SK-N-SH (cell line): ENCODE measurements around the gene FAM163A. TPM values are rescaled to one million over a fixed set of nuclear protein-coding genes. Genes with fewer than 3 reads are reported as not detected.

Experiments
- CTCF ChIA-PET: fragments of 300-600, 350-600 bp; formaldehyde crosslinking; extraction: SDS; loops from one replicate; lab custom pipeline; 2021; lab: Yijun Ruan, JAX
- POLR2A ChIA-PET: fragments of 350-600 bp; sonication (Branson Sonifier 250); formaldehyde crosslinking; extraction: SDS; loops from one replicate; lab custom pipeline; 2020; ENCODE audit warnings: antibody characterized with exemption, inconsistent platforms; lab: Yijun Ruan, JAX
- DNase-seq: peaks from one replicate; pipeline ENCODE4 v3.0.0; 2012
- H2AFZ ChIP-seq: fragments of 200-600 bp; sonication (generic); 2 replicates; pipeline ENCODE4 v1.8.1; 2016; ENCODE audit warnings: antibody characterized with exemption, mild to moderate bottlenecking, low read depth
- H3F3A ChIP-seq: fragments of 200-600 bp; sonication (generic); replicated peaks from 2 replicates; pipeline ENCODE3; 2016; ENCODE audit warnings: antibody characterized with exemption, mild to moderate bottlenecking; ENCODE audit not compliant: insufficient read depth
- H3K27ac ChIP-seq, 2 experiments: fragments of 200-500 bp in 1 of 2; fragments of 200-600 bp in 1 of 2; sonication (Bioruptor generic) in 1 of 2; sonication (generic), shearing (Covaris generic) in 1 of 2; 2 replicates each; pipeline versions ENCODE4 v1.5.1 to v1.6.1; 2014 to 2016; ENCODE audit warnings: low read depth in 2 of 2, inconsistent platforms in 1 of 2, low read length in 1 of 2, mild to moderate bottlenecking in 1 of 2, mixed read lengths in 1 of 2
- H3K27me3 ChIP-seq: fragments of 200-600 bp; sonication (generic), shearing (Covaris generic); 2 replicates; pipeline ENCODE4 v1.6.1; 2016; ENCODE audit warnings: mixed run types; ENCODE audit not compliant: insufficient read depth
- H3K36me3 ChIP-seq, 2 experiments: fragments of 200-500 bp in 1 of 2; fragments of 200-600 bp in 1 of 2; sonication (Bioruptor generic) in 1 of 2; sonication (generic) in 1 of 2; replicated peaks in 1 of 2; 2 replicates each; pipeline versions ENCODE3 to v1.5.1; 2014 to 2016; ENCODE audit warnings: low read length in 1 of 2, mild to moderate bottlenecking in 1 of 2; ENCODE audit not compliant: insufficient read depth in 2 of 2, control insufficient read depth in 1 of 2
- H3K4me1 ChIP-seq, 2 experiments: fragments of 200-500 bp in 1 of 2; fragments of 200-600 bp in 1 of 2; sonication (Bioruptor generic) in 1 of 2; sonication (generic), shearing (Covaris generic) in 1 of 2; 2 replicates each; pipeline versions ENCODE4 v1.5.1 to v1.6.1; 2014 to 2016; ENCODE audit warnings: low read depth in 1 of 2, low read length in 1 of 2, mixed run types in 1 of 2; ENCODE audit not compliant: insufficient read depth in 2 of 2, control insufficient read depth in 1 of 2
- H3K4me2 ChIP-seq: fragments of 200-600 bp; sonication (generic), shearing (Covaris generic); 2 replicates; pipeline ENCODE4 v1.6.1; 2017; ENCODE audit warnings: mixed run types
- H3K4me3 ChIP-seq, 2 experiments: fragments of 200-500 bp in 1 of 2; fragments of 200-600 bp in 1 of 2; sonication (Bioruptor generic) in 1 of 2; sonication (generic), shearing (Covaris generic) in 1 of 2; 2 replicates each; pipeline versions ENCODE4 v1.5.1 to v1.8.1; 2014 to 2016; ENCODE audit warnings: low read depth in 2 of 2, inconsistent platforms in 1 of 2, low read length in 1 of 2, mild to moderate bottlenecking in 1 of 2, mixed read lengths in 1 of 2, moderate library complexity in 1 of 2
- H3K79me2 ChIP-seq: fragments of 200-600 bp; sonication (generic); 2 replicates; pipeline ENCODE4 v1.8.1; 2017; ENCODE audit warnings: mild to moderate bottlenecking; ENCODE audit not compliant: insufficient read depth
- H3K9ac ChIP-seq: fragments of 200-600 bp; sonication (generic); 2 replicates; pipeline ENCODE4 v1.6.1; 2017; ENCODE audit warnings: mixed run types
- H3K9me2 ChIP-seq: fragments of 200-600 bp; sonication (generic); 2 replicates; pipeline ENCODE4 v1.6.1; 2017; ENCODE audit warnings: mixed run types
- H3K9me3 ChIP-seq: fragments of 200-600 bp; sonication (generic); 2 replicates; pipeline ENCODE4 v1.6.1; 2017; ENCODE audit warnings: mixed run types, mild to moderate bottlenecking, moderate library complexity
- H4K20me1 ChIP-seq: fragments of 200-600 bp; sonication (generic); 2 replicates; pipeline ENCODE4 v1.6.1; 2017; ENCODE audit warnings: mild to moderate bottlenecking, mixed run types; ENCODE audit not compliant: insufficient read depth
- ELF1 ChIP-seq: IDR thresholded peaks from 2 replicates; pipeline ENCODE4 v1.4.0; 2012
- EP300 ChIP-seq, 2 experiments: IDR thresholded peaks; 2 replicates each; pipeline versions ENCODE4 v1.4.0 to v1.6.1; 2012; ENCODE audit warnings: borderline replicate concordance in 1 of 2, low read depth in 1 of 2, low read length in 1 of 2
- EZH2phosphoT487 ChIP-seq: fragments of 200-600 bp; sonication (generic); IDR thresholded peaks from 2 replicates; pipeline ENCODE4 v1.6.1; 2017; ENCODE audit warnings: low read depth, mixed run types, mild to moderate bottlenecking, antibody characterized with exemption, moderate library complexity, borderline replicate concordance
- FOSL2 ChIP-seq: IDR thresholded peaks from 2 replicates; pipeline ENCODE4 v1.4.0; 2012; ENCODE audit warnings: low read depth, mild to moderate bottlenecking, moderate library complexity, borderline replicate concordance
- FOXJ3 ChIP-seq: sonication (generic); formaldehyde crosslinking; IDR thresholded peaks from 2 replicates; pipeline ENCODE4 v1.5.1; 2020; ENCODE audit warnings: mild to moderate bottlenecking, missing genetic modification reagents
- FOXM1 ChIP-seq: IDR thresholded peaks from 2 replicates; pipeline ENCODE4 v1.4.0; 2012; ENCODE audit warnings: low read depth, mild to moderate bottlenecking
- GABPA ChIP-seq: IDR thresholded peaks from 2 replicates; pipeline ENCODE4 v1.4.0; 2012; ENCODE audit warnings: low read depth, mild to moderate bottlenecking
- IRF3 ChIP-seq: fragments of 150-350 bp; IDR thresholded peaks from 2 replicates; pipeline ENCODE4 v1.6.1; 2016; ENCODE audit warnings: mild to moderate bottlenecking, low read depth, low read length
- JUND ChIP-seq: IDR thresholded peaks from 2 replicates; pipeline ENCODE4 v1.4.0; 2012
- MAX ChIP-seq: IDR thresholded peaks from 2 replicates; pipeline ENCODE4 v1.4.0; 2012; ENCODE audit warnings: low read depth
- MEF2A ChIP-seq: IDR thresholded peaks from 2 replicates; pipeline ENCODE4 v1.4.0; 2012; ENCODE audit warnings: low read depth, borderline replicate concordance
- MXI1 ChIP-seq: IDR thresholded peaks from 2 replicates; pipeline ENCODE4 v1.6.1; 2012; ENCODE audit warnings: mild to moderate bottlenecking, low read depth, low read length, improper control_type of control experiment
- POLR2AphosphoS5 ChIP-seq: IDR thresholded peaks from 2 replicates; pipeline ENCODE4 v1.6.1; 2012; ENCODE audit warnings: low read depth, low read length
- RAD21 ChIP-seq: IDR thresholded peaks from 2 replicates; pipeline ENCODE4 v1.6.1; 2012; ENCODE audit warnings: mild to moderate bottlenecking, low read length
- RCOR1 ChIP-seq: fragments of 150-350 bp; IDR thresholded peaks from 2 replicates; pipeline ENCODE4 v1.6.1; 2017; ENCODE audit warnings: antibody characterized with exemption, low read length
- RXRA ChIP-seq: IDR thresholded peaks from 2 replicates; pipeline ENCODE4 v1.4.0; 2012; ENCODE audit warnings: low read depth, mild to moderate bottlenecking, borderline replicate concordance
- SIN3A ChIP-seq: IDR thresholded peaks from 2 replicates; pipeline ENCODE4 v1.6.1; 2012; ENCODE audit warnings: low read depth, mild to moderate bottlenecking, low read length, moderate library complexity, borderline replicate concordance
- SMC3 ChIP-seq: IDR thresholded peaks from 2 replicates; pipeline ENCODE4 v1.6.1; 2012; ENCODE audit warnings: low read depth, low read length, improper control_type of control experiment
- TEAD4 ChIP-seq: IDR thresholded peaks from 2 replicates; pipeline ENCODE4 v1.4.0; 2012; ENCODE audit warnings: mild to moderate bottlenecking, borderline replicate concordance; ENCODE audit not compliant: insufficient read depth
- YY1 ChIP-seq: IDR thresholded peaks from 2 replicates; pipeline ENCODE4 v1.4.0; 2012; ENCODE audit warnings: low read depth, mild to moderate bottlenecking
- ZBTB33 ChIP-seq: IDR thresholded peaks from 2 replicates; pipeline ENCODE4 v1.4.0; 2012; ENCODE audit warnings: low read depth, borderline replicate concordance
- WGBS: methylation state at CpG from one replicate; pipeline ENCODE4 v1.1.6; 2017; ENCODE audit warnings: low lambda C conversion rate; 5-methylcytosine and 5-hydroxymethylcytosine counted together
- polyA plus RNA-seq, 3 experiments: library from polyadenylated mRNA; depleted of rRNA; stranded (reverse); fragments of >200 nt; gene quantifications; 2 replicates each; pipeline ENCODE4 v1.2.3, GENCODE V29; 2012

Gene FAM163A
- polyA plus RNA-seq, 1 of the 3 experiments (the other 2 are of a cell fraction) = 0.43 TPM

- ChIA-PET POLR2A (no interaction called here), CTCF (interaction anchor here (0.7 to 20.9 kb wide), 4 partner anchors 10 to 803 kb away, joined by 3 to 862 read pairs (median 39); no protein-coding TSS in a partner anchor)
- no peak overlapping the region for H3K27ac ChIP-seq
- no peaks in the 10 kb centered on the region for H3K9me2 ChIP-seq
- DNase-seq = no peak
- no peaks in the 10 kb centered on the region for H3K79me2 ChIP-seq
- H3K9me3 ChIP-seq = no peaks in the 10 kb centered on the region
- H3K4me3 ChIP-seq = no peak overlapping the region
- H3K9ac ChIP-seq = no peak overlapping the region
- H2AFZ ChIP-seq = no peak overlapping the region
- H3F3A ChIP-seq = no peaks in the 10 kb centered on the region
- no peaks in the 10 kb centered on the region; the same call in 1 of the 2 replicates for H3K27me3 ChIP-seq
- WGBS = 83% methylated on average over 4 of the region's 6 CpGs
- no peak overlapping the region for H3K4me2 ChIP-seq
- no peak for TF ChIP-seq MXI1
- no peak for TF ChIP-seq IRF3
- no peak for TF ChIP-seq ZBTB33
- TF ChIP-seq TEAD4 = no peak
- no peak for TF ChIP-seq MEF2A
- TF ChIP-seq SIN3A = no peak
- no peak for TF ChIP-seq POLR2AphosphoS5
- TF ChIP-seq GABPA = no peak
- no peak for TF ChIP-seq EZH2phosphoT487
- TF ChIP-seq FOSL2 = no peak
- no peak for TF ChIP-seq JUND
- TF ChIP-seq SMC3 = no peak
- TF ChIP-seq ELF1 = no peak
- TF ChIP-seq YY1 = no peak
- TF ChIP-seq FOXM1 = no peak
- H3K4me1 ChIP-seq = no peaks in the 10 kb centered on the region; a peak in 1 of 4 replicates
- H4K20me1 ChIP-seq = no peaks in the 10 kb centered on the region
- no peaks in the 10 kb centered on the region for H3K36me3 ChIP-seq
Measured at GRCh38 chr1:179824265-179824664, 81.2 kb downstream of the FAM163A start.

- no peak for DNase-seq
- Histone ChIP-seq H3K9me3 (no peaks in the 10 kb centered on the region), H3K36me3 (no peaks in the 10 kb centered on the region), H3K9me2 (no peaks in the 10 kb centered on the region), H3F3A (no peaks in the 10 kb centered on the region), H3K4me1 (no peaks in the 10 kb centered on the region; a peak in 1 of 4 replicates), H3K4me2 (no peak overlapping the region), H3K9ac (no peak overlapping the region), H2AFZ (no peak overlapping the region), H3K27ac (no peak overlapping the region), H3K27me3 (no peaks in the 10 kb centered on the region; the same call in 1 of the 2 replicates), H3K79me2 (no peaks in the 10 kb centered on the region), H4K20me1 (no peaks in the 10 kb centered on the region), H3K4me3 (no peak overlapping the region)
- POLR2A ChIA-PET = no interaction called here
- CTCF ChIA-PET = interaction anchor here (1.7 to 9.9 kb wide), 4 partner anchors 11 to 119 kb away, joined by 5 to 72 read pairs (median 6); no protein-coding TSS in a partner anchor
- 77% methylated on average over 8 of the region's 8 CpGs for WGBS
- no peak for TF ChIP-seq FOXJ3
- TF ChIP-seq RAD21 = no peak
- no peak for TF ChIP-seq MAX
- no peak for TF ChIP-seq RCOR1
- TF ChIP-seq JUND = no peak
- no peak for TF ChIP-seq RXRA
- TF ChIP-seq EZH2phosphoT487 = no peak
- TF ChIP-seq EP300 (IDR thresholded peaks at IDR 0.05; ENCODE audit: borderline replicate concordance in 1 of 2, low read depth in 1 of 2, low read length in 1 of 2) = no peak
- no peak for TF ChIP-seq TEAD4
- TF ChIP-seq ZBTB33 = no peak
- no peak for TF ChIP-seq FOSL2
- TF ChIP-seq ELF1 = no peak
- no peak for TF ChIP-seq GABPA
- no peak for TF ChIP-seq SIN3A
- TF ChIP-seq IRF3 = no peak
Measured at GRCh38 chr1:179825206-179825605, 82.1 kb downstream of the FAM163A start.
